C4-2B (cell line): Measurements from ENCODE around the gene TCAP.

Experiments used
- ZFX ChIP-seq: fragments of 450-650 bp; IDR thresholded peaks from 2 replicates; pipeline ENCODE4 v1.6.1; 2017
- TF ChIP-seq, protein P1 (sequence below): fragments of 450-650 bp; conservative IDR thresholded peaks from 2 replicates; pipeline ENCODE4 v1.5.1; 2017; ENCODE audit warnings: mild to moderate bottlenecking

DNA sequence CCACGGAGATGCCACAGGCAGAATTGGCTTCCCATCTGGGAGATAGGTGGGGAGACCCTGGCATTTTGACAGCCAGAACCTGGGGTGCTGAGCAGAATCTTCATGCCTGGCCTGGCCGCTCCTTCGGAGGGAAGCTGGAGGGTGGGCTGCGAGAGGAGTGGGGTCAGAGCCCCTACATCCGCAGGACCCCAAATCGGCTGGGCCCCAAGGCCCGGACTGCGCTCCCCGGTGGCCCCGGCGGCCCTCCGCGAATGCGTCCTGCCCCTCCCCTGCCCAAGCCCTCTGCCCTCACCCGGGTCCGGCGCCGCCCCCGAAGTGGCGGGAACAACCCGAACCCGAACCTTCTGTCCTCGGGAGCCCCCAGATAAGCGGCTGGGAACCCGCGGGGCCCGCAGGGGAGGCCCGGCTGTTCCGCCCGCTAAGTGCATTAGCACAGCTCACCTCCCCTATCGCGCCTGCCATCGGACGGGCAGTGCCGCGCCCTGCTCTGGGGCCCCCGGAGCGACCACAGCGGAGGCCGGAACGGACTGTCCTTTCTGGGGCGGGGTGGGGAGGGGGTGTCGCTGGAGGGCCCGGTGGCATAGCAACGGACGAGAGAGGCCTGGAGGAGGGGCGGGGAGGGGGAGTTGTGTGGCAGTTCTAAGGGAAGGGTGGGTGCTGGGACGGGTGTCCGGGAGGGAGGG lies 2.3 kb downstream of the TCAP start:
- TF ChIP-seq, protein P1, sequence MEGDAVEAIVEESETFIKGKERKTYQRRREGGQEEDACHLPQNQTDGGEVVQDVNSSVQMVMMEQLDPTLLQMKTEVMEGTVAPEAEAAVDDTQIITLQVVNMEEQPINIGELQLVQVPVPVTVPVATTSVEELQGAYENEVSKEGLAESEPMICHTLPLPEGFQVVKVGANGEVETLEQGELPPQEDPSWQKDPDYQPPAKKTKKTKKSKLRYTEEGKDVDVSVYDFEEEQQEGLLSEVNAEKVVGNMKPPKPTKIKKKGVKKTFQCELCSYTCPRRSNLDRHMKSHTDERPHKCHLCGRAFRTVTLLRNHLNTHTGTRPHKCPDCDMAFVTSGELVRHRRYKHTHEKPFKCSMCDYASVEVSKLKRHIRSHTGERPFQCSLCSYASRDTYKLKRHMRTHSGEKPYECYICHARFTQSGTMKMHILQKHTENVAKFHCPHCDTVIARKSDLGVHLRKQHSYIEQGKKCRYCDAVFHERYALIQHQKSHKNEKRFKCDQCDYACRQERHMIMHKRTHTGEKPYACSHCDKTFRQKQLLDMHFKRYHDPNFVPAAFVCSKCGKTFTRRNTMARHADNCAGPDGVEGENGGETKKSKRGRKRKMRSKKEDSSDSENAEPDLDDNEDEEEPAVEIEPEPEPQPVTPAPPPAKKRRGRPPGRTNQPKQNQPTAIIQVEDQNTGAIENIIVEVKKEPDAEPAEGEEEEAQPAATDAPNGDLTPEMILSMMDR = no peak
- no peak for TF ChIP-seq ZFX
